G401 (cell line): Measurements from ENCODE around the gene C1QTNF6. TPM values are rescaled to one million over a fixed set of nuclear protein-coding genes. Genes with fewer than 3 reads are reported as not detected.
"Not testable (repeated sequence)": the region's sequence is repeated elsewhere in the genome, so short reads cannot be mapped to it uniquely, and the experiment has no call there.

Experiments used
- DNase-seq: peaks from one replicate; pipeline ENCODE4 v3.0.0-alpha.2; 2015; ENCODE audit warnings: low spot score
- in situ Hi-C: cut with HindIII; loops from 2 replicates; pipeline ENCODE4 v1.10.0; 2016; ENCODE audit warnings: low sequenced_read_pairs, mixed read lengths
- total RNA-seq: library from RNA; depleted of rRNA; stranded (reverse); fragments of >200 nt; shearing (Covaris generic); gene quantifications from 2 replicates; pipeline ENCODE4 v1.2.3, GENCODE V29; 2014

Gene C1QTNF6
- total RNA-seq, 1 experiment from 2014 or later: 5.0 TPM

- in situ Hi-C loops: no loop called here
- DNase-seq: no peak
Observed at GRCh38 chr22:37181681-37182080, 6.4 kb downstream of the C1QTNF6 start.

GRCh38 chr22:37180531-37181231, 7.4 kb downstream of the C1QTNF6 start:
- DNase-seq: no peak
- in situ Hi-C loops: no loop called here

- in situ Hi-C loops: no loop called here
Observed at GRCh38 chr22:37179622-37180420, 8.2 kb downstream of the C1QTNF6 start.

GRCh38 chr22:37179126-37179470, 8.9 kb downstream of the C1QTNF6 start:
- DNase-seq: no peak
- in situ Hi-C loops: no loop called here

More at GRCh38 chr22:37179622-37180420, 8.2 kb downstream of the C1QTNF6 start:
- DNase-seq: no peak

GRCh38 chr22:37178350-37179125, 9.5 kb downstream of the C1QTNF6 start:
- in situ Hi-C loops: no loop called here
- DNase-seq: peak; percentile 87

- in situ Hi-C loops: no loop called here
Observed at GRCh38 chr22:37177755-37178154, 10.3 kb downstream of the C1QTNF6 start.

GRCh38 chr22:37177221-37177620, 10.8 kb downstream of the C1QTNF6 start:
- in situ Hi-C loops: no loop called here
- DNase-seq: no peak

More at GRCh38 chr22:37177755-37178154, 10.3 kb downstream of the C1QTNF6 start:
- DNase-seq: no peak

GRCh38 chr22:37176464-37177061, 11.5 kb downstream of the C1QTNF6 start:
- DNase-seq: no peak
- in situ Hi-C loops: no loop called here

GRCh38 chr22:37175414-37176281, 12.4 kb downstream of the C1QTNF6 start:
- in situ Hi-C loops: no loop called here
- DNase-seq: no peak

- no peak for DNase-seq
- in situ Hi-C loops: no loop called here
Observed at GRCh38 chr22:37174964-37175363, 13.1 kb downstream of the C1QTNF6 start.

- in situ Hi-C loops: no loop called here
Observed at GRCh38 chr22:37173709-37174108, 14.3 kb downstream of the C1QTNF6 start.

GRCh38 chr22:37172266-37173245, 15.5 kb downstream of the C1QTNF6 start:
- in situ Hi-C loops: no loop called here
- no peak for DNase-seq

More at GRCh38 chr22:37173709-37174108, 14.3 kb downstream of the C1QTNF6 start:
- DNase-seq: no peak

- no peak for DNase-seq
- in situ Hi-C loops: no loop called here
Observed at GRCh38 chr22:37171662-37172061, 16.4 kb downstream of the C1QTNF6 start.

GRCh38 chr22:37170689-37171405, 17.2 kb downstream of the C1QTNF6 start:
- in situ Hi-C loops, DNase-seq: not testable (repeated sequence)

GRCh38 chr22:37169947-37170688, 17.9 kb downstream of the C1QTNF6 start:
- no peak for DNase-seq
- in situ Hi-C loops: no loop called here

- DNase-seq: no peak
- in situ Hi-C loops: no loop called here
Observed at GRCh38 chr22:37169406-37169805, 18.6 kb downstream of the C1QTNF6 start.
